GM18508 (cell line): Measurements from ENCODE around the gene PRSS1.
A peak's percentile ranks its signal among the peaks of the same experiment; 100 is the strongest.
"Not testable (repeated sequence)": the region's sequence is repeated elsewhere in the genome, so short reads cannot be mapped to it uniquely, and the experiment has no call there.

Experiments used
- ATAC-seq: cut with Tn5 transposase; IDR thresholded peaks from one replicate; pipeline ENCODE4 v1.9.1; 2021; ENCODE audit warnings: moderate number of reproducible peaks; ENCODE audit not compliant: insufficient read depth, unreplicated experiment

PRSS1 gene

DNA sequence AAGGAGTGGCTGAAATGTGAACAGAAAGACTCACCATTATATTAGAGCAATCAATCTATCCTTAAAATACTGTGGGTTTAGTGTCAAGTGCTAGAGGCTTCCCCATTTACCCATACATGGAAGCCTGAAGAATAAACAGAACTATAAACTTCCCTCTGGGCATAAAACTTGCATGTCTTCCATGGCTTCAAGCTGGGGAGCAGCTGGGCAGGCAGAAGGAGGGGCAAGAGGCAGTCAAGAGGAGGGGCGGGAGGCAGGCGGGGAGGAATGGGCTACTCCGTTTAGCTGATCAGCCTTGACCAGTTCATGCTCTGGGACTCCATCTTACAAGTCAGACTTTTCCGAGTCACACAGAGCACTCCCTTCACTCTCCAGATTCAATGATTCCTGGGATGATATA, 3.5 kb upstream of the PRSS1 start:
- ATAC-seq, result no peak

DNA sequence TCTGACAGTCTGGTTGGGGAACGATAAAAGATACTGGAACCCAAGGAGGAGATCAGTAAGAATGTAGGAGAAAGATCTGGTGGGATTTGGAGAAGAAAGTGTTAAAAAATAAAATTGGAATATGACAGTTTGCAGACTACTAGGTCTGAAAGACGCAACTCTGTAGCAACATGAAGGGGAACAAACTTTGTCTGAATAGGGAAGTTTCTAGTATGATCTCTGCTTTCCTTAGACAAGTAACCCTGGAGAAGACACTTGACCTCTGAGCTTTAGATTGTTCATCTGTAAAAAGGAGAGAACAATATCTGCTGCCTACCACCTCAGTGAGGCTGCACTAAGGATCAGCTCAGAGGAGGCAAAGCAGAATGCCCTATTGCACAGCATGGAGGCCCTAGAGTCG, 3.0 kb upstream of the PRSS1 start:
- no peak for ATAC-seq

DNA sequence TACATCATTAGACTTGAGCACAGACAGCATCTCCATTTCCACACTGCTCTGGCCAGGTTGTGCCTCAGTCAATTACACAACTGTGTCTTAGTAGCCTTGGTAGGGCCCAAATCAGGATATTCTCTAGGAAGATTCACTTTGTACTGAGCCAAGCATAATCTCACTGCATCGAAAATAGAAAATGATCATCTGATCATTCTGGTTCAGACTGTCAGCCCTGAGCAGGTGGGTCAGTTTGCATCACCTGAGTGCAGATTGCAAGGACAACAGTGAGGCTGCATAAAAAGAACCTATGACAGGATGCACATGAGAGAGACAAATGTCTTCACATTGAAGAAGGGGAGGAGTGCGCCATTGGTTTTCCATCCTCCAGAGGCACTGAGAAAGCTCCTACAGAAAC, 862 bp upstream of the PRSS1 start:
- ATAC-seq, result not testable (repeated sequence)

DNA sequence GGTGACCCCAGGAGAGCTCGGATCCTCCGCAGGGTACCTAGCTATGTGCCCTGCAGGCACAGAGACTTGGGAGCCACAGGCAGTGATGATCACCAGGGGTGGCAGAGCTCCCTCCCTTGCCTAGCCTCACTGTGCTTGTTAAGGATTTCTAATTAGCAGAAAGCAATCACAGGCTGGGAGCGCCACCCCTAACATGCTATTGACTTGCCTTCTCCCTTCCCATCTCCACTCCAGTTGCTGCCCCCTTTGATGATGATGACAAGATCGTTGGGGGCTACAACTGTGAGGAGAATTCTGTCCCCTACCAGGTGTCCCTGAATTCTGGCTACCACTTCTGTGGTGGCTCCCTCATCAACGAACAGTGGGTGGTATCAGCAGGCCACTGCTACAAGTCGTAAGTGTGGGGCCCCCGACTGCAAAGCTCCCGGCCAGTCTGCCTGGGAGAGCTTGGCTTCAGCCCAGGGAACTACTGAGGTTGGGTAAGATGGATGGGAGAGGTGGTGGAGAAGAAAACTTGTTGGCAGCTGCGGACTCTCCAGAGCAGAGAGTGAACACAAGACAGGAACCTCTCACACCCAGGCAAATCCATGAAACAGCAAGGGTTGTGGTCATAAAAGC, 1.2 kb downstream of the PRSS1 start:
- no peak for ATAC-seq

DNA sequence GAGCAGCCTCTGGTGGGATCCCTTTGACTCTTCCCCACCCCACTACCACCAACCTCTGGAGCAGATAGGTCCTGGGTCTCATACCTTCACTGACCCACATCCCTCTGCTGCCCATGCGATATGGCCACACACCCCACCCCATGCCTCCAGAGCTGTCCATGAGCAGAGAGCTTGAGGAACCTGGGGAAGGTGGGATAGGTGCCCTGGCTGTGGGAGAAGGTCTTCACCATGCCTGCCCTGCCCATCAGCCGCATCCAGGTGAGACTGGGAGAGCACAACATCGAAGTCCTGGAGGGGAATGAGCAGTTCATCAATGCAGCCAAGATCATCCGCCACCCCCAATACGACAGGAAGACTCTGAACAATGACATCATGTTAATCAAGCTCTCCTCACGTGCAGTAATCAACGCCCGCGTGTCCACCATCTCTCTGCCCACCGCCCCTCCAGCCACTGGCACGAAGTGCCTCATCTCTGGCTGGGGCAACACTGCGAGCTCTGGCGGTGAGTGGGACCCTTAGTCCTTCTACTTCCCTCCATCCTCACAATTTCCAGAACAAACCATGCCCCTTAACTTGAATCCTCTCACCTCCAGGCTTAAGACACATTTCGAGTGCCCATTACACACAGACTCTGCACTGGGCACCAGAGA, 2.4 kb downstream of the PRSS1 start:
- ATAC-seq, result not testable (repeated sequence)

DNA sequence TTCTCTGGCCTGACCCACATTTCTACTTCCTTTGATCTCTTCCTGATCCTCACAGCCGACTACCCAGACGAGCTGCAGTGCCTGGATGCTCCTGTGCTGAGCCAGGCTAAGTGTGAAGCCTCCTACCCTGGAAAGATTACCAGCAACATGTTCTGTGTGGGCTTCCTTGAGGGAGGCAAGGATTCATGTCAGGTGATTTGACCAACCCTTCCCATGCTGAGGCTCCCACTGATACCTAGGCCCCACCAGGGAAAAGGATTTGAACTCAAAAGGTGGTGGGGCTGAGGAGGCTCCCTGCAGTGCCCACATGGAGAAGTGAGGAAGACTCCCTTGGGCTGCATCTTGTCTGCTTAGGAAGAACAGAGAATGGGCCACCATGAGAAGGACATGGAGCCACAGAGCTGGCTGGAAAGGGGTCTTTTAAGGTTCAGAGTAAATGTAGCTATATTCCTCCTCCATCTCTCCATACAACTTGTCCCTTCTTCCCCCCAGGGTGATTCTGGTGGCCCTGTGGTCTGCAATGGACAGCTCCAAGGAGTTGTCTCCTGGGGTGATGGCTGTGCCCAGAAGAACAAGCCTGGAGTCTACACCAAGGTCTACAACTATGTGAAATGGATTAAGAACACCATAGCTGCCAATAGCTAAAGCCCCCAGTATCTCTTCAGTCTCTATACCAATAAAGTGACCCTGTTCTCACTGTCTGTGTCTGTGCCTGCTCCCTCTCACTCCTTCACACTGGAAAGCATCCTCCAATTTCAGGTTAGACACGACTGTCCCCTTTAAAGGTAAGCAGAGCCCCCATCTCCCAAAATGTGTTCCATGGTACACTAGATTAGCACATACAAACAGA, 3.3 kb downstream of the PRSS1 start:
- no peak for ATAC-seq

DNA sequence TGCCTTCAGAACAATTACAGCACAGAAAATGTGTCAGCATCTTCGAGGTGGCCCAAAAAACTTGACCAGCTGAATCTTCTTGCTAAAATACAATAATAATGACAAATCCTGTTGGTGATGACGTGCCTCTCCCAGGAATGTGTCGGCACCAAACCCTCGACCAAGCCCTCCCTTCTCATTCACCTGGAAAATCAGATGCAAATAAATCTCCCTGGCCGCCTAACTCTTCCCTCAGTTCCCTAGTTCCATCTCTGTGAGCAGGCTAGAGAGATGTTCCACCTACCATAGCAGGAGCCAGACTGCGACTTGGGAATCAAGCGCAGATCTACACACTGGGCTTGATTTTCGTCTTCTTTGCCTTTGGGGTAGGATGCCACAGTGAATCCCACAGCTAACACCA, 4.1 kb downstream of the PRSS1 start:
- no peak for ATAC-seq

DNA sequence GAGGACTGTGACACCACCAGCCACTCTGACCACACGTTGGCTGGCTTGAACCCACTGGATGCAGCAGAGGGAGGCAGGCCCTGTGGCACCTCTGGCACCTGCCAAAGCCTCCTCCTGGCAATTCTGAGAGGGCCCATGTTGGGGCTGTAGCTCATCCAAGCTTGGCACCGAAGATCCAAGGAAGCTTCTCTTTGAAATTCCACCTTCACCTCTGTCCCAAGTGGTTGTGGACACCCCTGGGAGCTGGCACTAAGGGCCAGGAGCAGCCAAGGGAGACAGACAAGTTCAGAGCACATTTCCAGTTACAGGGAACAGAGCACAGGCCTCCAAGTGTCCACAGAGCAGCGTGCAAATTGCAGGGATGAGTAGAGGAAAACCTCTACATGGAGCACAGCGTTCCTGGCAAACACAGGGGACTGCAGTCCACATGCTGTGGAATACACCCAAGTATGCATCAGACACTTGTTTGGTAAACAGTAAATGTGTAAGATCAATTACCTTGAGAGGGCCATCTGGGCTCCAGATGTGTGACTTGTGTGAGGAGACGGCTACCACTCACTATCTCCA, 4.7 kb downstream of the PRSS1 start:
- not testable (repeated sequence) for ATAC-seq

DNA sequence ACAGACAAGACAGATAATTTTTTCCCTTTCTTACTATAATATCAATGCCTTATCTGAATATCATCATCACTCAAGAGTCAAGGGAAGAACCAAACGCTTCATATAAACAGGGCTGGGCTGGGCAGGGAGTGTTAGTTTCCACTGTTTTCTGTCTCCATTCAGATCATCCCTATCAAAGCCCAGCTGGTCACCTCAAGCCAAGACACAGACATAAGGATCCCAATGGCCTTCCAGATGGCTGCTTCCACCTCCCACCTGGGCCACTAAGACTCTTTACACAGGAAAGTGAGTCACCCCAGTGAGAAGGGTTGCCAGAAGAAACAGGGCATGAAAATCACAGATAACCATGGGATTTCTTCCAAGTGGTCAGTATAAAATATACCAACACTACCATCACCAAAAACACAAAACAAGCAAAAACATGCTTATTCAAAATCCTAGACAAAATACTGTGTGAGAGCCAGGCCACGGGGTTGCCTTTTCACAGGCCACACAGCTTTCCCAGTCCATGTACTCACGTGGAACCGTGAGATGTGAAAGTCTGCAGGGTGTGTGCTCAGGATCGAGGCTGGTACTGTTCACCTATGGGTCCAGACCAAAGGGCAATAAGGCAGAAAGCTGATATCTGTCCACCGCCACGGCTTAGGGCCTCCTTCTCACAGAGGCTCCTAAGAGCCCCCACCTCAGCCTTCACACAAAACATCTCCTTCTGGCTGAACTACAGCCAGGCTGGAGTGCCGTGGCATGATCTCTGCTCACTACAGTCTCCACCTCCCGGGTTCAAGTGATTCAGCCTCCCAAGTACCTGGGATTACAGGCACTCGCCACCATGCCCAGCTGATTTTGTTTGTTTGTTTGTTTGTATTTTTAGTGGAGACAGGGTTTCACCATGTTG, 5.7 kb downstream of the PRSS1 start:
- no peak for ATAC-seq

DNA sequence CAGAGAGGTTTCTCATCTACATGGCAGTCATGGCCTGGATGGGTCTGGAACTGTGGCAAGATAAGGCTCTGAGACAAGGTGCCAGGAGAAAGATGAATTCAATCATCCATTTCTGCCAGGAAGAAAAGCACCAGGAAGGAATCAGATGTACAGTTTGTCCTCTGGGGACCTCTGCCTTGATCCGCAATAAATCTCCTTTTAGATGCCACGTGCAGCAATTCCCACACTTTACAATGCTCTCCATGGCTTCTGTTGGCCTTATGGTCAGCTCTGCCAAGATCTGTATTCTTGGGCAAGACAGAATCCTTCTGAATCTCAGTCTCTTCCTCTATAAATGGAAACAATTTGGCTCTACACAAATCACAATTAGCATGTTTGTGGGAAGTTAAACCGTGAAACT, 9.0 kb downstream of the PRSS1 start:
- not testable (repeated sequence) for ATAC-seq

DNA sequence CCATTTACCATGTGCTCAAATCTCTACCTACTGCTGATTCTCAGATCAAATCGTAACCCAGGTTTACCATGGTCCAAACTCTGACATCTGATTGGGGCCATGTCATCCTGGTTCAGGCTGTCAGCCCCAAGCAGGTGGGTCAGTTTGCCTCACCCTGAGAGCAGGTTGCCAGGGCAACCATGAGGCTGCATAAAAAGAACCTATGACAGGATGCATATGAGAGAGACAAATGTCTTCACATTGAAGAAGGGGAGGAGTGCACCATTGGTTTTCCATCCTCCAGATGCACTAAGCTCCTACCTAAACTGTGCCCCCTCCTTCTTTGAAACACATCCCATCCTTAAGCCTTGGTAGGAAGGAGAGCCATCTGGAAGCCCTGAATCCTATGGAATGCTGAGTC, 10.2 kb downstream of the PRSS1 start:
- no peak for ATAC-seq

DNA sequence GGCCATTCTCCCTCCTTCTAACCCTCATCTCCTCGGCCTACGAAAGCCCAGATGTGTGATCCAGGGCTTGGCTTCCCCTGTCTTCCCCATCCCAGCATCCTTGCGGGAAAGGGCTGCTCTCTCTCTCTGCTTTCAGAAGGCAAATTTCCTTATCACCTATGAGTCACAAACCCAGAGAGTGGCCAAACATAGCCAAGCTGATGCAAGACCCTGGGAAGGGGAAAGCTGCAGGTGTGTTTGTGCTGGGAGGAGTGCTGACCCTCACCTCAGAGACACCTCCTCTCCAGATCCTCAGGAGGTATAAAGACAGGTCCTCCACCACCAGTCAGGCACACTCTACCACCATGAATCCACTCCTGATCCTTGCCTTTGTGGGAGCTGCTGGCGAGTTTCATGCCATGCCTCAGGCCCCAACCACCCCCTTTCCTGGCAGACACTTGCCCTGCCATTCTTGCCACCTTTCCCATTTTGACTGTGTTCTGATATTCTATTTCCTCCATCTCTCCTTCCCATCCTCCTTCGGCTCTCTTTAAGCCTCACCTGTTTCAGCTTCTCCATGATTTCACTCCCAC, 10.9 kb downstream of the PRSS1 start:
- ATAC-seq, result no peak

DNA sequence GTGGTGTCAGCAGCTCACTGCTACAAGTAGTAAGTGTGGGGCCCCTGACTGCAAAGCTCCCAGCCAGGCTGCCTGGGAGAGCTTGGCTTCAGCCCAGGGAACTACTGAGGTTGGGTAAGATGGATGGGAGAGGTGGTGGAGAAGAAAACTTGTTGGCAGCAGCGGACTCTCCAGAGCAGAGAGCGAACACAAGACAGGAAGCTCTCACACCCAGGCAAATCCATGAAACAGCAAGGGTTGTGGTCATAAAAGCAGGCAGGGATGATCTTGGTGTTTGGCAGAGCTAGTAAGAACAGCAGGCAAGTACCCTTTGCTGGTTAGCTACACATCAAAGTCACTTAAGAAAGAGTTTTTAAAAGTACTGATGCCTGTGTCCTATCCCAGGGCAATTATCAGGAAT, 12.3 kb downstream of the PRSS1 start:
- not testable (repeated sequence) for ATAC-seq

DNA sequence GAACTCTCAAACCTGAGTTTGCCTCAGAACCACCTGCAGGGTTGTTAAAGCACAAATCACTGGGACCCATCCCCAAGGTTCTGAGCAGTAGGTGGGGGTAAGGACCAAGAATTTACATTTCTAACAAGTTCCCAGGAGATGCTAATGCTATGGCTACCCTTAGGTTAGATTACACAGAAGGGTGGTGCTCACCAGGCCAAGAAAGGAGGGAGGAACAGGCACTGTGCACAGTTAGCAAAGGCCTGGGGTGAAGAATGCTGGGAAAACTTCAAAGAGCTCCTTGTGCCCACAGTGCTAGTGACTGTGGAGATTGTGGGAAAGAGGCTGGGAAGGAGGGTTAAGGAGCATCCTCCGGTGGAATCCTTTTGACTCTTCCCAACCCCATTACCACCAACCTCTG, 12.8 kb downstream of the PRSS1 start:
- no peak for ATAC-seq

DNA sequence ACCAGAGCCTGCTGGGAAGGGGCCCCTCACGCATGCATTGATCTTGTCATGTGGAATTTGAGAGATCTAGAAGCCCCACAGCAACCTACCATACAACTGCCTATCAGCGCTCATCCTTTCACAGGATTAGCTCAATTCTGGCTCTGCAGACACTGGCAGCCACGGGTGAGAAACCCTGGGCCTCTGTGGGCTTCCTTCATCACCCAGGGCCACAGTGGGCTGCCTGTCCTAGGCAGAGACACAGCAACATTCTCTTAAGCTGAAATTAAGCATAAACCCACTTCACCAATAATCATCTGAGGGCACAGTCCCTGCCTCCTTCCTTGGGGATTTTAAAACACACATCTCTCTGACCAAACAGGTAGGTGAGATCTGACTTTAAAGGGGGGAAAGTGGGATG, 18.2 kb downstream of the PRSS1 start:
- no peak for ATAC-seq

DNA sequence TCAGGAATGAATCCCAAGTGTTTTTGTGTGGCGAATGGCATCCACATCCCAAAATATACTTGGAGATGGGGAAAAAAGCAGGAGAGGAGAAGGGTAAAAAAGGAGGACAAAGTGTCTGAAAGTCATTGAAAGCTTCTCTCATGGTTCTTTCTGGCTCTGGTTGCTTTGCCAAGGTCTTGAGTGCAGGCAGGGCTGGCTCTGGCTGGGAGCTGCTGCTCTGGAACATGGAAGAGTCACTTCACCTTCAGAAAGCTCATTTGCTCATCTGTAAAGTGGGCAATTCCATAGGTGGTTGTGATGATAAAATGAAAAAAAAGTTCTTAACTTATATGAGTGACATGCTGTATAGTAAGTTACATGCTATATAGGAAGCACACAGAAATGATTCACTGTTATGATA, 18.6 kb downstream of the PRSS1 start:
- no peak for ATAC-seq

DNA sequence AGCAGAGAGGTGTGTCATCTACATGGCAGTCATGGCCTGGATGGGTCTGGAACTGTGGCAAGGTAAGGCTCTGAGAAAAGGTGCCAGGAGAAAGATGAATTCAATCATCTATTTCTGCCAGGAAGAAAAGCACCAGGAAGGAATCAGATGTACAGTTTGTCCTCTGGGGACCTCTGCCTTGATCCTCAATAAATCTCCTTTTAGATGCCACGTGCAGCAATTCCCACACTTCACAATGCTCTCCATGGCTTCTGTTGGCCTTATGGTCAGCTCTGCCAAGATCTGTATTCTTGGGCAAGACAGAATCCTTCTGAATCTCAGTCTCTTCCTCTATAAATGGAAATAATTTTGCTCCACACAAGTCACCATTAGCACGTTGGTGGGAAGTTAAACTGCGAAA, 19.6 kb downstream of the PRSS1 start:
- ATAC-seq, result not testable (repeated sequence)

DNA sequence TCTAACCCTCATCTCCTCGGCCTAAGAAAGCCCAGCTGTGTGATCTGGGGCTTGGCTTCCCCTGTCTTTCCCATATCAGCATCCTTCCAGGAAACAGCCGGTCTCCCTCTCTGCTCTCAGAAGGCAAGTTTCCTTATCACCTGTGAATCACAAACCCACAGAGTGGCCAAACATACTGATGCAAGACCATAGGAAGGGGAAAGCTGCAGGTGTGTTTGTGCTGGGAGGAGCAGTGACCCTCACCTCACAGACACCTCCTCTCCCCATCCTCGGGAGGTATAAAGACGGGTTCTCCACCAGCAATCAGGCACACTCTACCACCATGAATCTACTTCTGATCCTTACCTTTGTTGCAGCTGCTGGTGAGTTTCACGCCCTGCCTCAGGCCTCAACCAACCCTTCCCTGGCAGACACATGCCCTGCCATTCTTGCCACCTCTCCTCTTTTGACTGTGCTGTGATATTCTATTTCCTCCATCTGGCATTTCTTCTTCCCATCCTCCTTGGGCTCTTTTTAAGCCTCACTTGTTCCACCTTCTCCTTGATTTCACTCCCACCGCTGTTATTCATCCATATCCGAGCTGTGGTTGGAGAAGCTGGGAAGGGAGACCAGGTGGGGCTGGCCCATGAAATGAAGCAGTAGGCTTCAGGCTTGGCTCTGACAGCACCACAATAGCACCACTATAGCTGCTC, 21.5 kb downstream of the PRSS1 start, which contains the start of gene PRSS2:
TSS of gene PRSS2 (plus strand) at position 310 of the 692 bp plus-strand sequence. CDS start at position 323, 13 bp downstream.
- ATAC-seq, result no peak

DNA sequence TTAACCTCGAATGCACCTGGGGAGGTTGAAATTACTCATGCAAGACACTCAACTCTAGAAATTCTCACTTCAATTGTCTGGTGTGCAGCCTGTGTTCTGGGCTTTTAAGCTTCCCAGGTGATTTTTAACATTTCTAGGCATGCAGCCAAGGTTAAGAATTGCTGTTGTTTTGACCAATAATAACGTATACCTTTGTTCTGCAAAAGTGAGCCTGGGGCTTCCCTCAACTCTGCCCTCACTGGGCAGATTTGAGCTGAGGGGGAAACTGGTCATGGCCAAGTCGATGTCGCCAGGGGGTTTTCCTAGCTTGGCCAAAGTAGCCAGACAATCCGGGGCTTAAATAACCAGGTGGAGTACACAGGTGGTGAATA, 22.1 kb downstream of the PRSS1 start:
- ATAC-seq, result peak; percentile 43
